Activated B cell treated with CpG ODN at 0.5 μM for 24 hours (primary cell): ENCODE results near the gene RPS6KA4. TPM values are rescaled to one million over a fixed set of nuclear protein-coding genes. Genes with fewer than 3 reads are reported as not detected.

Experiments
- ATAC-seq: fragments of 200-7000 bp; cut with Tn5 transposase; one replicate; pipeline ENCODE4 v1.10.0; 2021; ENCODE audit warnings: low read depth, mild to moderate bottlenecking, moderate library complexity
- CTCF ChIA-PET: fragments of 350-600 bp; sonication (Branson Sonifier 250); formaldehyde crosslinking; loops from one replicate; lab custom pipeline; 2021; ENCODE audit warnings: antibody characterized with exemption; lab: Charles Lee
- POLR2A ChIA-PET: fragments of 350-600 bp; sonication (Branson Sonifier 250); formaldehyde crosslinking; loops from one replicate; lab custom pipeline; 2021; ENCODE audit warnings: antibody characterized with exemption; lab: Charles Lee
- DNase-seq: peaks from one replicate; pipeline ENCODE4 v3.0.0; 2022
- H3K27ac Mint-ChIP-seq: one replicate; pipeline ENCODE4 v1.8.0; 2020; ENCODE audit warnings: mixed read lengths
- H3K27me3 Mint-ChIP-seq: one replicate; pipeline ENCODE4 v1.8.0; 2021; ENCODE audit warnings: mixed read lengths
- H3K36me3 Mint-ChIP-seq: one replicate; pipeline ENCODE4 v1.8.0; 2021; ENCODE audit warnings: low read depth, mixed read lengths
- H3K4me1 Mint-ChIP-seq: one replicate; pipeline ENCODE4 v1.8.0; 2021; ENCODE audit warnings: mixed read lengths
- H3K4me3 Mint-ChIP-seq: one replicate; pipeline ENCODE4 v1.8.0; 2020; ENCODE audit warnings: mild to moderate bottlenecking, mixed read lengths
- H3K9me3 Mint-ChIP-seq: one replicate; pipeline ENCODE4 v1.8.0; 2020; ENCODE audit warnings: mixed read lengths
- intact Hi-C: fragments of 100-400 bp; cut with micrococcal nuclease; formaldehyde crosslinking; loops from one replicate; pipeline ENCODE4 v1.15.1; 2024
- total RNA-seq: library from RNA; stranded (reverse); gene quantifications from 2 replicates; pipeline ENCODE4 v1.2.3, GENCODE V29; 2022
- TF ChIP-seq, protein P1 (sequence below): fragments of 200-600 bp; IDR thresholded peaks from one replicate; pipeline ENCODE4 v1.8.0; 2022; ENCODE audit warnings: antibody characterized with exemption, mild to moderate bottlenecking

Gene RPS6KA4
- total RNA-seq, 1 donor from 2014 or later, result 22.6 TPM

DNA sequence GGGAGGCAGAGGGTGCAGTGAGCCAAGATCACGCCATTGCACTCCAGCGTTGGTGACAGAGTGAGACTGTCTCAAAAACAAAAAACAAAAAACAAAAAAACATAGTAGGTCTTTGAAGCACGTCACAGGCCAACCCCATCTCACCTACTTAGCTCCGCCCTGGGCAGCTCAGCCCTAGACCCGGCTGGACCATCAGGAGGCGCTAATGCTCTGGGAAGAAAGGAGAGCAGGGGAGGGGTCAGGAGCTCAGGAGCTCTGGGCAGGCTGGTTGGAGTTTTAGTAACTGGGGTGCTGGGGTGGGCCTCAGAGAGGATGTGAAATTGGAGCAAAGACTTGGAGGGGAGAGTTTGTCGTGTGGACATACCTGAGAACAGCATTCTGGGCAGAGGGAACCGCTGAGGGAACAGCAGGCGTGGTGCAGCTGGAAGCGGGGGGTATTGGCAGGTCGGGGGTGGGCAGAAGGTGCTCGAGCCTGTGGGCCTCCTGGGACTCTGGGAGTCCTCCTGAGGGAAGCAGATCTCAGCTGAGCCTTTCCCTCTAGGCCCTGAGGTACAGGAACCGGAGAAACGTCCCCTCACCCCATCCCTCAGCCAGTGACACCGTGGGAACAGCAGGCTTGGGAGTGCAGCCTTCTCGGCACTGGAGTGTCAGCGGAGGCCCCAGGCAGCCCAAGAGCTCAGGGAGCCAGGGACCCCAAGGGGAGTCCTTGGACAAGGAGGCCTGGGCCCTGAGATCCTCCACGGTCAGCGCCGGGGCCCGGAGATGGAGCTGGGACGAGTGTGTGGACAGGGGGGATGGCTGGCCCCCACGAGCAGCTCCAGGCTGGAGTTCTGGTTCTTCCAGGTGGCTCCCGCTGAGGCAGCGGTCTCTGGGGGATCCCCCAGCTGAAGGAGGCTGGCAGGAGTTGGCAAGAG is 2.2 kb upstream of the RPS6KA4 start:
- CTCF ChIA-PET, result interaction anchor here (0.8 to 9.3 kb wide), 8 partner anchors 14 to 332 kb away, joined by 3 to 138 read pairs (median 5); partner anchors contain the start of genes ESRRA, FERMT3, PRDX5 and TRMT112
- H3K4me3 Mint-ChIP-seq, result peak overlapping the region; percentile 9
- H3K36me3 Mint-ChIP-seq, result peaks cover 20% of the 10 kb centered on the region
- no peaks in the 10 kb centered on the region for H3K27me3 Mint-ChIP-seq
- POLR2A ChIA-PET, result interaction anchor here (0.5 to 1.5 kb wide), 6 partner anchors 10 to 718 kb away, joined by 3 to 7 read pairs (median 4); partner anchors contain the start of genes PRDX5 and TRMT112
- ATAC-seq (no peak), DNase-seq (no peak)
- peaks cover 41% of the 10 kb centered on the region for H3K4me1 Mint-ChIP-seq
- peak overlapping the region; percentile 35 for H3K27ac Mint-ChIP-seq
- intact Hi-C loops, result loop anchor here (5.0 kb wide), 1 partner anchor 91 kb away; no protein-coding TSS in a partner anchor
- TF ChIP-seq, protein P1, sequence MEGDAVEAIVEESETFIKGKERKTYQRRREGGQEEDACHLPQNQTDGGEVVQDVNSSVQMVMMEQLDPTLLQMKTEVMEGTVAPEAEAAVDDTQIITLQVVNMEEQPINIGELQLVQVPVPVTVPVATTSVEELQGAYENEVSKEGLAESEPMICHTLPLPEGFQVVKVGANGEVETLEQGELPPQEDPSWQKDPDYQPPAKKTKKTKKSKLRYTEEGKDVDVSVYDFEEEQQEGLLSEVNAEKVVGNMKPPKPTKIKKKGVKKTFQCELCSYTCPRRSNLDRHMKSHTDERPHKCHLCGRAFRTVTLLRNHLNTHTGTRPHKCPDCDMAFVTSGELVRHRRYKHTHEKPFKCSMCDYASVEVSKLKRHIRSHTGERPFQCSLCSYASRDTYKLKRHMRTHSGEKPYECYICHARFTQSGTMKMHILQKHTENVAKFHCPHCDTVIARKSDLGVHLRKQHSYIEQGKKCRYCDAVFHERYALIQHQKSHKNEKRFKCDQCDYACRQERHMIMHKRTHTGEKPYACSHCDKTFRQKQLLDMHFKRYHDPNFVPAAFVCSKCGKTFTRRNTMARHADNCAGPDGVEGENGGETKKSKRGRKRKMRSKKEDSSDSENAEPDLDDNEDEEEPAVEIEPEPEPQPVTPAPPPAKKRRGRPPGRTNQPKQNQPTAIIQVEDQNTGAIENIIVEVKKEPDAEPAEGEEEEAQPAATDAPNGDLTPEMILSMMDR, result no peak
- H3K9me3 Mint-ChIP-seq, result no peaks in the 10 kb centered on the region

DNA sequence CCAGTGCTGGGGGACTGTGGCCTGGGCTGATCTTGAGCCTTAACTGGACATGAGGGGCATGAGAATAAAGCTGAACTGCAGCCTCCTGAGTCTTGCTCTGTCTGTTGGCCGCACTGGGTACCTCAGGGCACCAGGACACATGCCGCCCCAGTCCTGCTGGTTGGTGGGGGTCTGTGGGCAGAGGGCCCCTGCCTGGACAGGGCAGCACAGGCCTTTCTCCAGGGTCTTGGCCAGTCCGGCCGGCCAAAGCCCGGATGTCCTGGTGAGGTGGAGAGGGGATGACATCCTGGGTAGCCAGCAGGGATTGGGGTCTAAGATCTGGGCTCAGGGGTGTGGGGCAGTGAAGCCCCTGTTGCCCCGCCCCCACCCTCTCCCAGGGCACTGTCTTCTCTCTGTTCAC is 1.5 kb upstream of the RPS6KA4 start:
- DNase-seq (no peak), ATAC-seq (no peak)
- Mint-ChIP-seq H3K4me3 (no peak overlapping the region), H3K27me3 (no peaks in the 10 kb centered on the region), H3K27ac (no peak overlapping the region), H3K4me1 (peaks cover 46% of the 10 kb centered on the region), H3K36me3 (peaks cover 26% of the 10 kb centered on the region), H3K9me3 (no peaks in the 10 kb centered on the region)
- ChIA-PET POLR2A (interaction anchor here (0.7 to 1.5 kb wide), 4 partner anchors 9 to 53 kb away, joined by 3 to 5 read pairs (median 3); partner anchors contain the start of gene PRDX5), CTCF (interaction anchor here (1.6 to 9.3 kb wide), 4 partner anchors 22 to 293 kb away, joined by 4 to 138 read pairs (median 5); partner anchors contain the start of genes ESRRA, PRDX5 and TRMT112)
- intact Hi-C loops, result loop anchor here (5.0 kb wide), 1 partner anchor 90 kb away; no protein-coding TSS in a partner anchor
- TF ChIP-seq, protein P1, result no peak

DNA sequence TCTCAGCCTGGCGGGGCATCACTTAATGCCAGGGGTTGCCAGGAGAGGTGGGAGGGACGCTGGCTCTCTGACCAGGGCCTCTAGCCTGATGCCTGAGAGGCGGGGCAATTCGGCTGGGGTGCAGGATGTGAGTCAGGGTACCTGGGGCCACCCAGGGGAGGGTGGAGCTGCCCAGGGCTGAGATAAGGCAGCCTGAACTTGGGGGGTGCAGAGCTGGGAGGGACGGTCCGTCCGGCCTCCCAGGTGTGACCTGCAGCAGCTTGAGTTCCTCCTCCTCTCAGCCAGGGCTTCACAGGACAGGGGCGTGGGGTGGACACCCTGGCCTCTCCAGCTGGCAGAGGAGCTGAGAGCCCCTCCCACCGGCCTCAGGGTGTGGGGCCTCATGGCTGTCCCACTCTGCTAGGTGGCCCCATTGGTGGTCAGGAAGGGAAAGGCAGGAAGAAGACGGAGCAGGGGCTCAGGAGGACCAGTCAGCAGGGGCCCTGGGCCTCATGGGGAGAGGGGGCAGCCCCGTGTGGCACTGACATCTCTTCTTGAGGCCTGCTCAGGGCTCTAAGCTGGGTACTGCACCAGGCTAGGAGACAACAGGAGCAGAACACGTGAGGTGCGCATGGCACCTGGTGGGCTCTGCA is 942 bp upstream of the RPS6KA4 start:
- CTCF ChIA-PET, result interaction anchor here (1.6 to 9.3 kb wide), 3 partner anchors 40 to 292 kb away, joined by 4 to 138 read pairs (median 5); partner anchors contain the start of genes ESRRA, PRDX5 and TRMT112
- ATAC-seq, result no peak
- Mint-ChIP-seq H3K9me3 (no peaks in the 10 kb centered on the region), H3K36me3 (peaks cover 31% of the 10 kb centered on the region), H3K4me3 (peak overlapping the region; percentile 24), H3K4me1 (peaks cover 46% of the 10 kb centered on the region), H3K27me3 (no peaks in the 10 kb centered on the region), H3K27ac (no peak overlapping the region)
- DNase-seq, result no peak
- intact Hi-C loops, result loop anchor here (2.0 to 5.0 kb wide), 2 partner anchors 23 to 89 kb away; no protein-coding TSS in a partner anchor
- TF ChIP-seq, protein P1, result no peak
- POLR2A ChIA-PET, result interaction anchor here (0.5 to 2.8 kb wide), 5 partner anchors 16 to 54 kb away, joined by 3 to 19 read pairs (median 3); partner anchors contain the start of genes PRDX5 and TRMT112

DNA sequence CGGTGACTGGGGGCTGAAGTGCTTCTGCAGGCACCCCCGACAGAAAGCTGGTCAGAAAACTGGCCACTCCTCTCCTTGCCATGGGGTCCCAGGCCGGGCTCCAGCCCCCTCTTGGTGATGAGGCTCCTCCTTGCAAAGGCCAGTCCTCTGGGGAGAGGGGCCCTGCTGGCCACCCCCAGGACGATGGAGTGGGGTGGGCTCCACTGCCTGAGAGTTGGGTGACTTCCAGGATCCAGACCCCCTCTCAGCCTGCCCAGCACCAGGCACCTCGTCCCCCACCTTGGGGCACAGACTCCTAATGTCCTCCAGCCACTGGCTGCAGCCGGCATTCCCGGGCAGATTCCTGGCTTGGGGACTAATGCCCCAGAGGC is 441 bp upstream of the RPS6KA4 start:
- Mint-ChIP-seq H3K4me3 (no peak overlapping the region), H3K36me3 (peaks cover 36% of the 10 kb centered on the region), H3K4me1 (peaks cover 46% of the 10 kb centered on the region), H3K27ac (no peak overlapping the region), H3K27me3 (no peaks in the 10 kb centered on the region), H3K9me3 (no peaks in the 10 kb centered on the region)
- TF ChIP-seq, protein P1, result no peak
- ChIA-PET POLR2A (interaction anchor here (0.5 to 2.8 kb wide), 4 partner anchors 16 to 54 kb away, joined by 3 to 19 read pairs (median 4); partner anchors contain the start of genes PRDX5 and TRMT112), CTCF (interaction anchor here (1.1 to 9.3 kb wide), 4 partner anchors 41 to 292 kb away, joined by 3 to 138 read pairs (median 4); partner anchors contain the start of genes ESRRA, PRDX5 and TRMT112)
- ATAC-seq (no peak), DNase-seq (no peak)
- intact Hi-C loops, result loop anchor here (2.0 to 5.0 kb wide), 2 partner anchors 24 to 89 kb away; no protein-coding TSS in a partner anchor
